Measurements from ENCODE around the gene ZC3H12C.
"Not testable (repeated sequence)": the region's sequence is repeated elsewhere in the genome, so short reads cannot be mapped to it uniquely, and the experiment has no call there.

The ZC3H12C gene

GRCh38 chr11:110092515-110093406 is at the start of gene ZC3H12C:
Gene ZC3H12C (plus strand): TSS chr11:110093392. CDS start chr11:110093412, 20 bp downstream.
- DNase-seq, result peak; percentile 15

- no peak for DNase-seq
These were observed 48.8 kb upstream of the ZC3H12C start for GRCh38 chr11:110044226-110044968.

- DNase-seq, result no peak
These were observed 46.3 kb upstream of the ZC3H12C start for GRCh38 chr11:110046775-110047380.

GRCh38 chr11:110049501-110050200 is 43.5 kb upstream of the ZC3H12C start:
- no peak for DNase-seq

GRCh38 chr11:110050201-110050506 is 43.0 kb upstream of the ZC3H12C start:
- DNase-seq, result no peak

GRCh38 chr11:110053848-110054414 is 39.3 kb upstream of the ZC3H12C start:
- DNase-seq, result no peak

- DNase-seq, result no peak
These were observed 36.2 kb upstream of the ZC3H12C start for GRCh38 chr11:110056956-110057355.

- no peak for DNase-seq
These were observed 33.3 kb upstream of the ZC3H12C start for GRCh38 chr11:110059706-110060463.

GRCh38 chr11:110061296-110061695 is 31.9 kb upstream of the ZC3H12C start:
- no peak for DNase-seq

GRCh38 chr11:110062247-110062646 is 30.9 kb upstream of the ZC3H12C start:
- DNase-seq, result no peak

GRCh38 chr11:110065189-110065588 is 28.0 kb upstream of the ZC3H12C start:
- no peak for DNase-seq

GRCh38 chr11:110068001-110068400 is 25.2 kb upstream of the ZC3H12C start:
- not testable (repeated sequence) for DNase-seq

- no peak for DNase-seq
These were observed 23.9 kb upstream of the ZC3H12C start for GRCh38 chr11:110069158-110069737.

- DNase-seq, result no peak
These were observed 23.0 kb upstream of the ZC3H12C start for GRCh38 chr11:110070176-110070575.

GRCh38 chr11:110071197-110071596 is 22.0 kb upstream of the ZC3H12C start:
- DNase-seq, result no peak

- no peak for DNase-seq
These were observed 20.3 kb upstream of the ZC3H12C start for GRCh38 chr11:110072930-110073329.

GRCh38 chr11:110074499-110074898 is 18.7 kb upstream of the ZC3H12C start:
- DNase-seq, result no peak

- no peak for DNase-seq
These were observed 17.9 kb upstream of the ZC3H12C start for GRCh38 chr11:110075105-110075846.

GRCh38 chr11:110075847-110076208 is 17.4 kb upstream of the ZC3H12C start:
- no peak for DNase-seq

GRCh38 chr11:110076371-110076965 is 16.7 kb upstream of the ZC3H12C start:
- no peak for DNase-seq
